ENCODE data around the gene ANXA2R. TPM values are rescaled to one million over a fixed set of nuclear protein-coding genes. Genes with fewer than 3 reads are reported as not detected.

ANXA2R gene
- total and polyA plus RNA-seq, 9 of the 15 experiments (the other 6 are each of a cell fraction or from before 2014, with no cell fraction given) = 2.1 to 4.8 (median 3.4) TPM

- no peak for TF ChIP-seq ZNF609 (CRISPR knock-in tag; IDR thresholded peaks at IDR 0.05; ENCODE audit: borderline replicate concordance)
- TF ChIP-seq RNF219 (CRISPR knock-in tag; IDR thresholded peaks at IDR 0.05) = no peak
- 0 out of 2 replicates have a peak, but pooled peaks have one; percentile 44 for TF ChIP-seq KDM2B (CRISPR knock-in tag; IDR thresholded peaks at IDR 0.05)
- TF ChIP-seq BMI1 (IDR thresholded peaks at IDR 0.05; ENCODE audit: low read length) = no peak
- no peak for TF ChIP-seq ZNF512 (tag; IDR thresholded peaks at IDR 0.05)
- peak; percentile 42; the same call in 1 of the 2 replicates for TF ChIP-seq ARID3A (IDR thresholded peaks at IDR 0.05; ENCODE audit: borderline replicate concordance, low read depth, low read length)
- TF ChIP-seq ZNF24 (IDR thresholded peaks at IDR 0.05) = peak; percentile 35; the same call in 1 of the 2 replicates
- no peak for TF ChIP-seq ZNF717 (CRISPR knock-in tag; IDR thresholded peaks at IDR 0.05)
- TF ChIP-seq ZBTB7A (IDR thresholded peaks at IDR 0.05; ENCODE audit: borderline replicate concordance, control insufficient read depth, low read depth, low read length) = peak; percentile 41; the same call in 1 of the 2 replicates
- no peak for TF ChIP-seq HMG20A (CRISPR knock-in tag; conservative IDR thresholded peaks at IDR 0.05)
- peak; percentile 75 for TF ChIP-seq RNF2 (IDR thresholded peaks at IDR 0.05)
- no peak for TF ChIP-seq ZBED1 (IDR thresholded peaks at IDR 0.05)
- TF ChIP-seq CHD2 (IDR thresholded peaks at IDR 0.05; ENCODE audit: low read depth, low read length) = no peak
- TF ChIP-seq TRIM24 (IDR thresholded peaks at IDR 0.05) = peak; percentile 43 to 69; a peak in 2 of 4 replicates
- TF ChIP-seq NR2C2 (CRISPR knock-in tag; IDR thresholded peaks at IDR 0.05) = no peak
- TF ChIP-seq NR2C2 (tag; IDR thresholded peaks at IDR 0.05) = peak; percentile 57; the same call in 1 of the 2 replicates
- TF ChIP-seq SRF (CRISPR knock-in tag; IDR thresholded peaks at IDR 0.05) = peak in 1 of 2 experiments; percentile 17; a peak in 1 of 4 replicates
Observed at GRCh38 chr5:43075319-43076293, 35.5 kb upstream of the ANXA2R start (continued).

Data from K562 (cell line).